ENCODE data around the gene GRID2.
"Not testable (repeated sequence)": the region's sequence is repeated elsewhere in the genome, so short reads cannot be mapped to it uniquely, and the experiment has no call there.

GRID2 gene

DNA sequence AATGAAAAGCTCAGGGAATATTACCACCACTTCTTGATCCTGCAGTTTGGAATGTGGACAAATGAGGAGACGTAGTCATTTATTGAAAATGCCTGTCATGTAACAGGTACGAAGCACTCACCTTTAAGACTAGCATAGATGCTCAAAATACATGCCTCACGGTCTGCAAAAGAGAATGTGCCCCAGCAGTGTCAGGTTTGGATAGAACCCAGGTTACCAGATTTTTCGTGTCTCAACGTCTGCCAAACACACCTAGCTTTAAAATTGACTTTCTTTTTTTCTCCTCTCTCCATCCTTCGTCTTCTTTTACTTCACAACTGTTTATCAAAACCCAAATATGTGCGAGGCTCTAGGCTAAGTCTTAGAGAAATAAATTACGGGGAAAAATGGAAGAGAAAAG, 918.0 kb downstream of the GRID2 start:
- DNase-seq, result no peak

DNA sequence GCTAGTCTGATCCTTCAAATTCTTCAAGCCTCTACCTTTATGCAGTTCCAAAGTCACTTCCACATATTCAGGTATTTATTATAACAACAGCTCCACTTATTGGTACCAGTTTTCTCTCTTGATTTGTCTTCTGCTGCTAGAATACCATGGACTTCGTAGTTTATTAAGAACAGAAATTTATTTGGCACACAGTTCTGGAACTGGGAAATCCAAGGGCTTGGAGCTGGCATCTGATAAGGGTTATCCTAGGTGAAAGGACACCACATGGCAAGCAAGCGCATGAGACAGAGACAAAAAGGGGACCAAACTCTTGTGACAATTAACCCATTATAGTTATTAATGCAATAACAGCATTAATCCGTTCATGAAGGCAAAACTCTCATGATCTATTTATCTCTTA, 924.3 kb downstream of the GRID2 start:
- no peak for DNase-seq

DNA sequence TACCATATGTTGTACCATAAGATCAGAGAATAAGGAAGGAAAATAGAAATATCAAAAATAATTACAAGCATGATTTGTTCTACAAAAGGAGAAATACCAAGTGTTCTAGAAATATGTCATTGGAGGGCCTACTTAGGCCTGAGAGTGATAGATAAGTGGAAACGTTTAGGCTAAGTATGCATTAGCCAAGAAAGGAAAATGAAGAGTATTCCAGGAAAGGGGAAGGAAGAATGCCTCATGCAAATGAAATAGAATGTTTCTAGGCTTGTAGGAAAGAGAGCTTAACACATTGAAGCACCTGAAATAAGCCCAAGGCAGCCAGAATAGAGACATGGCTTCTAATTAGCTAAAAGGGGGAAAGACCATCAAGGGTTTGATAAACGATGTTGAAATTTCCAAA, 929.1 kb downstream of the GRID2 start:
- no peak for DNase-seq

DNA sequence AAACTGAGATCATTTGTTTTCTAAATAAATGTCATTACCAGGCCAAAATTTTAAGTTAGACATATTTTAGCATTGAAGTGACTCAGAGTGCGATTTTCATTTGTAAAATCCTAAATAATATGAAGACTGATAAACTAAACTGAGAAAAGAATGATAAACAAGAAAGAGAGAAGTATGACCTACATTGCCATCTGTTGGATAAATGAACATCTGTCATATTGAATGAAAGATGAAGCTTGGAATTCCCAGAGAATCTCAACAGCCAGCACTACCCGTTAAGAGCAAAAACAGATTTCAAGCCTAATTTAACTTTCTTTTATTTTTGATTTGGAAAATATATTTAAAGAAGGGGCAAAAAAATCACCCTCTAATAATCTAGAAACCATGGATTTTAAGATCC, 933.8 kb downstream of the GRID2 start:
- DNase-seq, result no peak

DNA sequence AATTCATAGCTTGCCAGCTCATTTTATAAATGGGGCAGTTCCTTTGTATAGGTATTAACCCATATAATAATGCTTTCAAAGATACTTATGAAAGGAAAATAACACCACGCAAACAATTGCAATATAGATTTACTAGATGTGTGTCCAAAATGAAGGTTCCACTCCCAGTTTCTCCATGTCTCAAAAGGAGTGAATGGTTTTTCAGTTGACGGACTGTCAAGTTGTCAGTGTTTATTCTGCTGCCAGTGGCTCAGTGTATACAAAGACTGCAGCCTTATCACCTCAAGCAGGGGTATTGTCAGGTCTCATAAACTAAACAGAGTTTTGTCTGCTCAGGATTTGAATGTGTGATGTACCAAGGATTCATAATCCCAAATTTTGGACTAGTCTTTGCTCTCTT, 939.5 kb downstream of the GRID2 start:
- no peak for DNase-seq

DNA sequence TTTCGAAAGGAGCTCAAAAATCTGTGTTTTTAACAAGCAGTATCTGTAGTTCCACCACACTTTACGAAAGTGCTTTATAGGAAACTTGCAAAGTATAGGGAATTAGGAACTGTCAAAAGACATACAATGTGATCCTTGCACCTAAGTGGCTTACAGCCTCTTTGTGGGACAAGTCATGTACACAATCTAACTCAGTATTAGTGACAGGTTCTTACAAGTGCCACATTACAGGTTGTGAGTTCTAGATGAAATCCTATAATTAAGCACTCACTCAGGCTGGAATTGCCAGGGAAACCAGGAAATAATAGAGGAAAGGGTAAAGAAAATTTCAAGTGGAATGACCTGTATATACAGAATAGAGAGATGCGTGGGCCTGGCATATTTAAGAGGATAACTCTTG, 957.4 kb downstream of the GRID2 start:
- no peak for DNase-seq

DNA sequence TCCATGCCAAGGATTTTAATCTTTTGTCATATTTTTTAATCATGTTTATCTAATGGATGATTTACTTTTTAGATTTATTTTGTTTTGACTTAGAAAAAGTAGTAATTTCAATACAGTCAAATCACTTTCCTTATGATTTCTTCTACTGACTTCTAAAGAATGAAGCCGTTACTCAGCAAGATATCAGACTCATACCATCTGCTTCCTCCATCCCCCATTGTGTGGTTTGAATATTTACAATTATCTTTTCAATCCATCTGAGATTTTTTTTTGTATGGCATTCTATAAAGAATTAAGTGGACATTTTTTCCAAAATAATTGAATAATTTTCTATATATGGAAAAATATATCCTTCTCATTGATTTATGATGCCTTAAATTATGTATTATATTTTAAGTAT, 959.4 kb downstream of the GRID2 start:
- DNase-seq, result no peak

DNA sequence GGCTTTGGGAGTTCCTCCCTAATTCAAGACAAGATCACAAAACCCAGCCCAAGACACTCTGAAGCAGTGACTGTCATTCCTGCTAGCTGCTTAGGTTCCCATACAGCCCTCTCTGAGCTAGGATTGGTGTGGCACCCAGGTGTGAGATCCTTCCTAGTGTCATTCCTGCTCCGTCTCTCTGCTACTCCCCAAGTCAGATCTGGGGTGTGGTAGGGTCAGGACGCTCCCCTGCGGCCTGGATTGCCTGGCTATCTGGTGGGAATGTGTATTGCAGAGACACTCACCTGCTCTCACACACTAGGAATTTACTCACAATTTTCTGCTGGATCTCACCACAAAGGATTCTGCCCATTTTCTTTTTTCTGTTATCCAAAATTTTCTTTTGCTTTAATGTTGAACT, 964.0 kb downstream of the GRID2 start:
- DNase-seq, result no peak

DNA sequence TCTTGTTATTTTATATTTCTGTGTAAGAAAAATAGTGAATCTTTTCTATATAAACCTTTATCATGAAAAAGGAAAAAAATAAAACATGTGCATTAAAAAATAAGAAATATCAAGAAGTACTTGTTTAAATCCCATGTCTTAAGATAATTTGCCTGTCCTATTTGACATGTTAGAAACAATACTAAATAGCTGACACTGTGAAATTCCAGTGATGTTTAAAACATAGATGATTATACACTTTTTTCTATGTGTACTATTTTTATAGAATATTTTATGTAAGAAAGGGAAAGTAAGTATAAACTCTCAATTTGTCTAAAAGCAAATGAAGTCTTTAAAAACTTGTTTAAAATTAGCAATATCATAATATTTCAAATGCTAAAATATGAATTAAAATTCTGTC, 981.6 kb downstream of the GRID2 start:
- DNase-seq, result no peak

DNA sequence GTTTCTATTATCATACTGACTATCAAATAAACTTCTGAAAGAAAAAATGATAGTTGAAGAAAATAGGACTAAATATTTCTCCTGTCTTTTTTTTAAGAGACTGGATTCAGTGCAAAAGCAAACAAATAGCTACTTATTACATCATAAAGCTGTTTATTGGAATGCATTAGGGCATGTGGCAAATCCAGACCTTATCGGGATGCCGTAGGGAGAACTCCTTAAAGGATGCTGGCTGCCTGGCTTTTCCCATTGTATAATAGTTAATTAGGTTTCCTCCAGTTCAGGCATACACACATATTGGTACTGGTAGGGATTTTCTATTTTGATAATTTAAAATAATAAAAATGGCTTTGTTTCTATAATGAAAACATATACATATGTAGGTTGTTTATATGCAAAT, 985.5 kb downstream of the GRID2 start:
- no peak for DNase-seq

DNA sequence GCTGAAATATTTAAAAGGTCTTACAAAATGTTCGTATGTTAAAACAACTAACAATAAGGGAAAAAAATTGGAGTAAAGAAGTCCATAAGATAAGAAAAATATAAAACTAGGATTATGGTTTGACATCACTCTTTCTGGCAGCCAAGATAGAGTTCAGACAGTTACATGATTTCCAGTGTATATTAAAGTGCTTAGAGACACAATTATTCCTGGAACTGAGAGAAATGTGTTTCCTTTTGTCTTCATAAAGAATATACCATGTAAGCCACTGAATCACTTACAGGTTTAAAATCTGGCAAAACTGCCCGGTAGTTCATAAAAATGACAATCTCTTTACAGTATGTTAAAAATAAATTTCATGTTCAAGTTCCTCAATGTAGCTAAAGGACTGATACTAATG, 986.1 kb downstream of the GRID2 start:
- no peak for DNase-seq

DNA sequence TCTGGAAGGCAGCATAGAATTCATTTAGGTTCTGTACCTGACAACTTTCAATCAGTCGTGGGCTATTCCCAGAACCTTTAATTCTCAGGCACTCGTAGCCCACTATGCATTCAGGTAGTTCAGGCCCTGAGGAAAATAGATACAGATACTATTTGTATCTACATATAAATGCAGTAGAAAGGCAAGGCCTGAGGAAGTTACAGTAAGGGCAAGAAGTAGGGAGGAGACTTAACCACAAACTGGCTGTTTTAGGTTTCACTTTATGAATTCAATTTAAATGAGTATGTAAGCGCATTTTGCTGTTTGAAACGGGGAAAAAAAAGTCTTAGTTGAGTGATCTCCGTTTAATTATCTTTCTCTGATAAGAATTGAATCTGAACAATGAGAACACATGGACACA, 995.4 kb downstream of the GRID2 start:
- no peak for DNase-seq

DNA sequence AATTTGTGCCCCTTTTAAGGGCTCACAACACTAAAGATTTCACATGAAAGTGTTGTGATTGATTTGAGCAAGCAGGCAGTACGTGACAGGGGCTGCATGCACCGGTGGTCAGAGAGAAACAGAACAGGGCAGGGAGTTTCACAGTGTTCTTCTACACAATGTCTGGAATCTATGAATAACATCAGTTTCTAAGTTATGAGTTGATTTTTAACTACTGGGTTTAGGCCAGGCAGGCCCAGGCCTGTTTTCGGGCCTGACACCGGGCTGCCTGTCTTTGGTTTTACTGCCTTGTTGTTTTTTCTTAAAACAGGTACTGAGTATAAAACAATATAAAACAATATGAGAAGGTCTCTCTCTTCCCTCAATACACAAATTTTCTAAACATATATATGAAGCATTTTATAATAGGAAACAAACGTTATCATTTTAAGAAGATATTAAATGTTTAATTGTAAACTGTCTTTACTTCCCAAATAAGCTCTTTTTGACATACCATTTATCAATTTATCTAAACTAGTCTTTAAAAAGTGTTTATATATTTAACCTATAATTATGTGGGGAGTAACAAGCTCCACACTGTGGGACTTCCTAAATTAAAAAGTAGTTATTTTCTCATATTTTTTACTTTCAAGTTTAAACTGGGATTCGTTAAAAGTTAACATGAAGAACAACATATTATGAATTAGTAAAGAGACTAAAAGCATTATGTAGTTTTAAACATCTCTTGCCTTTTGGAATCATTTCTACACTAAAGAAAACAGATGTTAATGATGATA, 997.2 kb downstream of the GRID2 start:
- not testable (repeated sequence) for DNase-seq

DNA sequence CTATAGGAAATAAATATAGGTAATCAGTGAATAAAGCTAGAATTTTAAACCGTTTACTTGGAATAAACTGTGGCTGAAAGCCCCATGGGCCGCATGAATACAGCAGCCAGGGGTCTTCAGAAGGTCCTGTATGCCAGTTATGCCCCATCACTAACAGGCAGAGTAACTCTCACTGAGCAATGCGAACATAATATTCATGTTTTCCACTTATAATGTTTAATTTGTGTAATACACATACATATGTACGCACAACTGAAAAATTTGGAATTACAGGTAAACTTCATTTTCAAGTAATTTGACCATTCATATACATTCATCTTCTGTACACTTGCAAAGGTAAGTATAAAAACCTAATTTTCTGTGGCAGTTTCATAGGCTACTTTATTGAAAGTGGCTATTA, 998.5 kb downstream of the GRID2 start:
- no peak for DNase-seq

DNA sequence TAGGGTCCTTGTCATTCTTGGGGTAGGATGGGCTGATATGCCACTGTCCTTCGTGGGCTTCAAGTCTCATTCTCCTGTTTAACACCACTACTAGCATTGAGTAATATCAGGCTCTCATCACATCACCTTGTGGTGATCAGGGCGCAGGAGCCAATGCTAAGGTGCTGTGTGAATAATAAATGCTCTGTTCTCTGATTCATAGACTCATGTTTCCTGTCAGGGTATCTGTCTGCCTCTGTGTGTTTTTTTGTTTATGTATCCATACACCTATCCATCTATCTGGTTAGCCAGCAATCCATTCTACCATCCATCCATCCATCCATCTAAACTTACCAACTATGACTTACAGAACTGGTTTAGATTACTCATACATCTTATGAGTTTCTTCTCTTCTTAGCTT, 999.7 kb downstream of the GRID2 start:
- no peak for DNase-seq

DNA sequence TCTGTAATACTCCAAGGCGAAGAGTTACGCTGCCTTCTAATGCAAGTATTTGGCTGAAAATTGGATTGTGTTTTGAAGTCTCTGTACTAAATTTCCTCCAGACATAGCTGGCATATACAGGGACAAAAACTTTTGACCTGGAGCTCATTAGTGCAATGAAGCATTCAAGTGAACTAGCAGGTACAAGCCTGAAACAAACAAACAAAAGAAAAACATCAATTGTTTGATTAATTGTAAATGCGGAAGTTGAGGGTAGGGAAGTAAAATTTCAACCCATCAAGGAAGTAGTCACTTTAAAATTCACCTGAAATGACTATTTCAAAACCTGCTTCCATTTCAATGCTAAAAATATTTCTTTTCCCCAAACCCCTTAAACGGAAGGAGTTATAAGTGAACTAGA, 1008.5 kb downstream of the GRID2 start:
- no peak for DNase-seq

DNA sequence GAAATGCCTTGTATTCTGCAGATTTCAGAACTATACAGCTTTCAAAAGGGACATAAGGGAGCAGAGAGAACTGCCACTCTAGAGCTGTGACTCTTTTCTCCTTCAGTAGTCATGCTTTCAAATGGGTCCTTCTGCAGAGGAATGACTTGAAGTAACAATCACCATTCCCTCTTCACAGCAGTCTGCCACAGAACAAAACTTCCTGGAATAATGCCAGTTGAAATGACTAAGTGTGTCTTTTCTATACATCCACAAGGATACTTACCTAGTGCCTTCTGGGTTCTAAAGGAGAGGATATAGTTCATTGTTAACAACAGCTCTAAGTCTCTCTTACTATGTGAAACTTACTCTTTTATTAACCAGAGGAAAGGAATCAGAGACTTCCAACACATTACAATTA, 1009.4 kb downstream of the GRID2 start:
- no peak for DNase-seq

DNA sequence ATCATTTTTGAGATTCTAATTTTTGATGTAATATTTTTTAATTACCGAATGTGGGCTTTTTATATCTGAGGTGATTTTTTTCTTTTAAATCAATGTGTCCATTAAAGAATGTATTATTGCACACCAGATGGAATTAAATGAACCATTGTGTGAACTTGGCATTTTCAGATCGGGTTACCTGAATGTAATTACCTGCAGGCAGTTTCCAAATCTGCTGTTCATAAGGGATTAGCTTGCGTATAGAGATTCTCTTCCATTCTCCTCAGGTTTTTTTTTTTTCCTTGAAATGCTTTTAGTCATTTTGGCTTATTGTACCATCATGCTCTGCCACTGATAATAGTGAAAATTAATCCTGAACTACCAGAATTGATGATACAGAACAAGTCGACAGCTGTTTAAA, 1013.3 kb downstream of the GRID2 start:
- no peak for DNase-seq

DNA sequence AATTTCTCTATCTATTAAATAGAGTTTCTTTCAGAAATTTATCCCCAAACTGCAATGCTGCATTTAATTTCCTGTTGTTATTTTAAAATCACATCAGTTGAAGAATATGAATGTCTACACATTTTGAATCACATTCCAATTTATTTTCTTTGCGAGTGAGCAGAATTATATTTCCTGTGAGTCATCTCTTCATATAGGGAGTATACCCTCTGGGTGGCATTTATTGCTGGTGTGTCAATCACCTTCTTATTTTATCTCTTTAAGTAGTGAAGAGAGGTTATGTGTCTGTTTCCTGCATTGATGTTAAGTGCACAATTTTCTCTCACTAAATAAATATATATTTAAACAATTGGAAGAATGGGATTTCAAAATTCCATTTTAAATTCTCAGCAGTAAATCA, 1013.8 kb downstream of the GRID2 start:
- no peak for DNase-seq

DNA sequence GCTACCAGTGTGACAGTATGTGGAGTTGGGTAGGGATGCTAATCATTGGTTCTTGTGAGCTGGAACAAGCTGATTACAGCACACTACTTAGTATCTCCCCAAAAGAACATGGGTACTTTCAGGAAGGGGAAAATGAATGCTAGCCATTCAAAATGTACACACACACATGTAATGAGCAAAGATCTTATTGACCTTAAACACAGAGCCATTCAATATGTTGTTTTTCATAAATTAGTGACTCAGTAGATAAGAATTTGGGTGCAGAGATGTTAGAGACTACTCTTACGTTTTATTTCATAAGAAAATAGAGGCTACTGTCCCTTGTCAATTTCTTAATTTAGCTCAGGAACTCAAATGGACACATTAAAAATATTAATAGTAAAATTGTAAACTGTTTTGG, 1015.3 kb downstream of the GRID2 start:
- DNase-seq, result no peak

DNA sequence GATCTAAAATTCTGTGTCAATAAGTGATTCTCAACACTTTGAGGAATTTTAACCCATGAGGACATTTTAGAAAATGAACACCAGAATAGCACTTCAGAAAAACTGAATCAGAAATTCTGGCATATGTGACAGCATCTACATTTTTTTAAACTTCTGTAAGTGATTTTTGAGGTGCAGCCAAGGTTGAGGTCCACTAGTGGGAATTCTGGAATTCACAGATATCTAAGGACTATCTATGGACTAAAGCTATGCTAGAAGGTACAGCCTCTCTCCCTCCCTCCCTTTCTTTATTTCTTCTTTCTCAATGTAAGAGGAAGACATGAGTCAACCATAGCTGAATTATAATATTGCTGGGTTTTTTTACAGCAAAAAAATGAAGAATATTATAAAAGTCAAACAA, 1016.6 kb downstream of the GRID2 start:
- no peak for DNase-seq

DNA sequence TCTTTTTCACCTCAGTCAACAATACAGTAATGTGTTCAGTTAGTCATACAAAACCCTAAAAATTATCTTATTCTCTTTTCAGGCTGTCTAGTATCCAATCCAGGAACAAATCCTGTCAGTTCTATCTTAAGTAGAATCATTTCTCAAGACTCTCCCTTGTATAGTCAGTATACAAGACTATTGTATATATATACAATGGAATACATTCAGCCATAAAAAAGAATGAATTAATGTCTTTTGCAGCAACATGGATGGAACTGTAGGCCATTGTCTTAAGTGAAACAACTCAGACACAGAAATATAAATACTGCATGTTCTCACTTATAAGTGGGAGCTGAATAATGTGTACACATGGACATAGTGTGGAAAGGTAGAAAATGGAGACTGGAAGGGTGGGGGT, 1023.6 kb downstream of the GRID2 start:
- no peak for DNase-seq

DNA sequence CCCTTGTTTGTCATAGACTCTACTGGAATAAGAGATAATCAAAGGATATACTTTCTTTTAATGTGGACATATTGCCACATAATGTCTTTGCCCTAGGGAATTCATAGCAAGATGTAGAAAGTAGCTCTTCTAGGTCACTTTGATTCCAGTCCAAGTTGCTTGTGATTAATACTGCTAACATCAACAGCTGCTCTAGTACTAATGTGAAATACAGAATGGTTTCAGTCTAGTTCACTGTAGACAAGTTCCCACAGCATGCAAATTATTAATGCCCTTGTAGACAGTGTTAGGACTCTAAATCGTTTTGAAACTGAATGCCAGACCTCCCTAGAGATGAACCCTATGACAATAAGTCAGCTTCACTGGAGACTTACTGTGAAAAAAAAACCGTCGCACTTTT, 1030.2 kb downstream of the GRID2 start:
- DNase-seq, result no peak

DNA sequence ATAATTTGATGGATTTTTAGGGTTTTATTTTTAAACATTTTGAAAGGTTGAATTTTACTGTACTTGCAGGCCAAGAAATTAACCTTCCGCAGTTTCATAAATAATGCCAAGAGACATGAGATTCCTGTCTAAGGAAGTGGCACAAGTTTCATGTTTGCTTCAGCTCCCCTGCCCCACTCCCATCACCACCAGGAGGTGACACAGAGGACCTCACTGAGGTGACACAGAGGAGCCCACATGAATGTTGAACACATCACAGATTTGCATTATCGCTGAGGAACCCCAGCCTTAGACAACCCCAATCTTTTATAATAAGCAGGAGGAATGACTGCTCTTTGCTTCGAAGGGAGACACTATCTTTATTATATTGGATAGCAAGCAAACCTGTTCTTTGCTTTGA, 1033.4 kb downstream of the GRID2 start:
- DNase-seq, result no peak

DNA sequence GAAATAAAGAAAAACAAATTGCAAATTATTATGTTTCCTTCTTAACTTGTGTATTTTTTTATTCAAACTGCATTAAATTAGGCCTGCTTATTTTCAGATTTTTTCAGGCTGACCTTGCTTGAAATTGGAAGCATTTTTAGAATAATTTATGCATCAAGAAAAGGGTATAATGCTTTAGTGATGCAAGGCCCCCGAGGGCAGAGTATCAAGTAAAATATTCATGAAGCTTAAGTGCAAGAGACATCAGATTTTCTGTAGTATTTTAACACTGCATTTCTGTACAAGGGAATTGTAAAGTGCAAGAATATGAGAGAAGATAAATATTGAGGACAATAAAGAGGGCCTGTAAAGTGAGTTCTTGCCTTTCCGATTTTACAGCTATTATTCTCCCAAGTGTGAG, 1039.0 kb downstream of the GRID2 start:
- DNase-seq, result no peak

DNA sequence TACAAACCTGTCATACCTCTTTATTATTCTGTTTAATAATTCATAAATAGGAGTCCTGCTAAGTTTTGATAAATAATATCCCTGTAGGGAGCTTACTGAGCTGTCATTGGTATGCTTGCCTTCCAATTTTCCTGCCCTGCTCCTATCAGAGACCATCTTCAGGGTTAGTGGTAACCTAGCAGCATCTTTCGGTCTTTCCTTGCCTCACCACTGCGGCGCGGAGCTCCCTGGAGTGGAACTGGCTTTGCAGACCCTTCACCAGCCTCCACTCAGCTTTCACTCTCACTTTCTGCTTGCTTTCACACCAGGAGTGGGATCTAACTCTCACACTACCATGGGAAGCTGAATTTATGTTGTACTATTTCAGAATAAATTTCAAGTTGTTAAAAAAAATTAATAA, 1043.1 kb downstream of the GRID2 start:
- no peak for DNase-seq
